T-helper 2 cell treated with Interferon-gamma antibody and Interleukin-4, amounts not matched to agents 5 μg/mL and 100 μg/mL, for 36 hours (primary cell): ENCODE data around the gene HPS3.
A peak's percentile ranks its signal among the peaks of the same experiment; 100 is the strongest.

Source experiments
- DNase-seq: peaks from one replicate; pipeline ENCODE4 v3.0.0; 2021; ENCODE audit warnings: low spot score
- H3K27ac Mint-ChIP-seq: one replicate; pipeline ENCODE4 v1.8.0; 2021; ENCODE audit warnings: mild to moderate bottlenecking, mixed read lengths
- H3K27me3 Mint-ChIP-seq: one replicate; pipeline ENCODE4 v1.8.0; 2021; ENCODE audit warnings: low read depth, mixed read lengths
- H3K36me3 Mint-ChIP-seq: one replicate; pipeline ENCODE4 v1.8.0; 2021; ENCODE audit warnings: low read depth, mixed read lengths
- H3K4me1 Mint-ChIP-seq: one replicate; pipeline ENCODE4 v1.8.0; 2021; ENCODE audit warnings: low read depth, mixed read lengths
- H3K4me3 Mint-ChIP-seq: one replicate; pipeline ENCODE4 v1.8.0; 2022; ENCODE audit warnings: mild to moderate bottlenecking, moderate library complexity, mixed read lengths
- H3K9me3 Mint-ChIP-seq: one replicate; pipeline ENCODE4 v1.8.0; 2021; ENCODE audit warnings: mixed read lengths

Gene HPS3

DNA sequence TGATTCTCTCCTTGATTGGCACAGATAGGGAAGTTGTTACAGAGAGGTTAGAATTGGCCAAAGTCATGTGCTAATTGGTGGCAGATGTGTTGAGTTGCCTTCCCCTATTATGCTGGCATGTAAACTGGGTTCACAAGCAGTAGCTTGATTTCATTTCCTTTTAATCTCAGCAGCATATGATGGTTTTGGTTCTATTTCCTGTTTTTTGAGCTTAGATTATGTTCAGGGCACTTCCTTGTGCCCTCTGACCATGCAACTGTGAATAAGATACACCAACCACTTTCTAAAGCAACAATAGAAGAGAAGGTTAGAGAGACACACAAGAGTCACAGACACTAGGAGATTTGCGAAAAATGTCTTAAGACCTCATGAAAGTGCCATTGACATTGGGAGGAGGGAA is 16.5 kb downstream of the HPS3 start:
- Mint-ChIP-seq H3K27ac (no peak overlapping the region), H3K36me3 (peaks cover 45% of the 10 kb centered on the region), H3K4me1 (no peaks in the 10 kb centered on the region), H3K4me3 (no peak overlapping the region), H3K27me3 (no peaks in the 10 kb centered on the region), H3K9me3 (no peaks in the 10 kb centered on the region)
- no peak for DNase-seq

DNA sequence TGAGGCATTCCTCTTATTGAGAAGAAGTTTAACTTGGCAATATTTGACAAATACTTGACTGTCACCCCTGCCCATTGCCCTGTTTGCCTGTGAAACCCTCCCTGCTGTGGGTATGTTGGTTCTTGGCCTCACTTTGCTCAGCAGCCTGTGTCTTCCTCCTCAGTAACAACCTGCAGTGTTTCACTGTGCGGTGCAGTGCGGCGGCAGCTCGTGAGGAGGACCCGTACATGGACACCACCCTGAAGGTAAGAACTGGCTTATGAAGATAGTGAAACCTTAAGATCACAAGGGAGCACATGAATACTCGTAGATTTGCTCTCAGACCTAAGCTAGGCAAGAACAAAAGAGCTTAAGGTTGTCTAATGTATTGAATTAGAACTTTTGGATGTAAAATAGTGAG is 21.0 kb downstream of the HPS3 start:
- Mint-ChIP-seq H3K4me1 (peaks cover 15% of the 10 kb centered on the region), H3K27ac (no peak overlapping the region), H3K27me3 (no peaks in the 10 kb centered on the region), H3K36me3 (peaks cover 41% of the 10 kb centered on the region), H3K9me3 (no peaks in the 10 kb centered on the region), H3K4me3 (no peak overlapping the region)
- no peak for DNase-seq

DNA sequence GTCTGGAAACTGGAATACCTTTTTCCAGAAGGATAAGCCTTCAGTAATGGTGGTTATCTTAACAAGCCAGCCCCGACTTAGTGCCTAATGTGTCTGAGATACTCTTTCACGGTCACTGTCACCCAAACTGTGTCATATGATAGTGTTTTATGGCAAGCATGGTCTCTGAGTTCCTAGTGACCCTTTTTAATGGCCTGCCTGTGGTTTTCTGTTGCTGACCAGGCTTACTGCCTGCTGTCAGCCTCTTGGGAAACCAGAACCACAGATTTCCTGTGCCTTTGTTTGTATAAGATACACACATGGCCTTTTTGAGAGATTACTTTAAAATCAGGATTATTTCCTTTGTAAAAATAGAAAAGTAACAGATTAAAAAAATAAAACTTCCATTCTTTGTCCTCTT is 22.4 kb downstream of the HPS3 start:
- no peaks in the 10 kb centered on the region for H3K27me3 Mint-ChIP-seq
- H3K4me1 Mint-ChIP-seq: peaks cover 15% of the 10 kb centered on the region
- H3K9me3 Mint-ChIP-seq: no peaks in the 10 kb centered on the region
- peak overlapping the region; percentile 29 for H3K4me3 Mint-ChIP-seq
- DNase-seq: no peak
- peaks cover 48% of the 10 kb centered on the region for H3K36me3 Mint-ChIP-seq
- no peak overlapping the region for H3K27ac Mint-ChIP-seq

DNA sequence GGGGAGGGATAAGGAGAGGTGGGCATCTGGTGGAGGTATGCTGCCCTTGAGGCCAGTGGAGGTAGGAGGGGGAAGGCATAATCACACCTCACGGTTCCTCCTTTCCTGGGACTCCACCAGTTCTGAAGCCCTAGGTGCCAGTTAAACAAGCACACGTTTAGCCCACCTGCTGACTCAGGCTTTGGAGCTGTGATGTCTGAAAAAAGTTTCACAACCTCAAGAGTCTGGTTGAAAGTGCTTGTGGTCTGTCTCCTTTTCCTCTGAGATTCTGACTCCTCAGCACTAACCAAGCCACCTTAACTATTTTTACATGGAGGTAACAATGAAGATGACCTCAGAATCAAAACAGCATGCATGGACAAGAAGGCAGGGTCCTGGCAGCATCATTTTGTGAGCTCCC is 23.0 kb downstream of the HPS3 start:
- Mint-ChIP-seq H3K9me3 (no peaks in the 10 kb centered on the region), H3K4me3 (peak overlapping the region; percentile 29), H3K36me3 (peaks cover 48% of the 10 kb centered on the region), H3K27ac (no peak overlapping the region), H3K27me3 (no peaks in the 10 kb centered on the region), H3K4me1 (peaks cover 15% of the 10 kb centered on the region)
- peak; percentile 18 for DNase-seq

DNA sequence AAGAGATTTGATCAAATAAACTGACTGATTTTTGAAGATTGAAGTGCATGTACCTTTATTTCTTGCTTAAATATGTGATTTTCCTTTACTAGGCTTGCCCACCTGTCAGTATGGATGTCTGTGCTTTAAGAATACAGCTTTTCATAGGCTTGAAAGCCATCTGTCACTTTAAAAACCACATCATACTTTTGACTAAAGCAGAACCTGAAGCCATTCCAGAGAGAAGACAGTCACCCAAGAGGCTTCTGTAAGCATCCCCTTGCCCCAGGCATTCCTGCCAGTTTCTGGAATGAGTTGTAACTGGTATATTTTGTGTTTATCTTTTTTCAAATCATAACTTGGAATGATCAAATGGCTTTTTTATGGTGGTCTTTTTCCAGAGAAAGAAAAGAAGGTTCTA is 24.0 kb downstream of the HPS3 start:
- Mint-ChIP-seq H3K9me3 (no peaks in the 10 kb centered on the region), H3K27me3 (no peaks in the 10 kb centered on the region), H3K4me3 (no peak overlapping the region), H3K36me3 (peaks cover 51% of the 10 kb centered on the region), H3K4me1 (peaks cover 15% of the 10 kb centered on the region), H3K27ac (no peak overlapping the region)
- DNase-seq: no peak

DNA sequence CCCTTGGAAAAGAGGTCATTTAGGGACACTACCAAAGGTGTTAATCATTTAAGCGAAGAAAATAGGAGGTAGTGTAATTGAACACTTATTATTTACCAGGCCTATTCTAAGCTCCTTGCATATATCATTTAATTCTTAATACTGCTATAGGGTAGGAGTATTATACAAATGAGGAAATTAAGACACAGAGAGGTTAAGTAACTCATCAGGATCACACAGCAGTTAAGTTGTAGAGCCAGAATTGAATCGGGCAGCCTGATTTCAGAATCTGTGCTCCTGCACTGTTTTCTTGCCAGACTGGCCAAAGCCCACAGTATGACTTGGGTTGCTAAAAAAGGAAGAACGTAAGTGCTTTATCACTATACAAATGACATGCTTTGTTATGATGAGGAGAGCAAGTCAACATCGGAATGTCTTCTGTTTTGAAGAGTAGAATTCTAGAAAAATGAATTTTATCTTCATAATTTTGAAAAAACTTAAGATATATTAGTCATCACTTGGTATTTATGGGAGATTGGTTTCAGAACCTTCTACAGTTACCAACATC is 31.4 kb downstream of the HPS3 start:
- Mint-ChIP-seq H3K9me3 (no peaks in the 10 kb centered on the region), H3K4me3 (no peak overlapping the region), H3K4me1 (no peaks in the 10 kb centered on the region), H3K27ac (no peak overlapping the region), H3K27me3 (no peaks in the 10 kb centered on the region), H3K36me3 (peaks cover 51% of the 10 kb centered on the region)
- DNase-seq: no peak

DNA sequence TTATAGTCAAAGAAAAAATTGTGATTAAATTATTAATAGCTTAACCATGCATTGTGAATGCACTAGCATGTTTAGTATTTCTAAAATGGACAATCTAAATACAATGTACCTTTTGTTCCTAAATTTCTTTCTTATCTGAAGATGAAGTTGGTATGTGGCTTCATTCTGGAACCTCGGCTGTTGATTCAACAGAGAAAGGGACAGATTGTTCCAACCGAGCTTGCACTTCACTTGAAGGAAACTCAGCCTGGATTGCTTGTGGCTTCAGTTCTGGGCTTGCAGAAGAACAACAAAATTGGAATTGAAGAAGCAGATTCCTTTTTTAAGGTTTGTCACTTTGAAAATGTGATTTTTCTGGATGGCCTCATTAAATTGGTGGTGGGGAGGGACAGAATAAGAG is 32.6 kb downstream of the HPS3 start:
- Mint-ChIP-seq H3K27ac (no peak overlapping the region), H3K9me3 (no peaks in the 10 kb centered on the region), H3K4me1 (peaks cover 1% of the 10 kb centered on the region), H3K36me3 (peaks cover 45% of the 10 kb centered on the region), H3K27me3 (no peaks in the 10 kb centered on the region), H3K4me3 (no peak overlapping the region)
- DNase-seq: no peak

DNA sequence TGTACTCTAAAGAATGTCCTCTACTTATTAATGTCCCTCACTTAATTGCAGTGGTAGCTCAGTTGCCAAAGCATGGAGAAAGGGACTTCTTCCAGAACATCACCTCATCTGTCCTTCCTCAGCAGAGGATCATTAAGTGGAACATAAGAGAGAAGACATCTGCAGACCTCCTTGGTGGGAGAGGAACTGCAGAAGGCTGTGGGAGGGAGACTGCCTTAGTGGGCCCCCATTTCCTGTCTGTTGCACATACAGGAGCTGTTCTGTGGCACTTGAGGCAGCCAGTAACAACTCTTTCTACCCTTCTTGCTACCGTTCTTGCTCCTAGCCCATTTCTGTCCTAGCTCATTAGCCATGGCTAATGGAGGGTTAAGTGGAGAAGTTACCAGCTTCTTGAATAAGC is 33.6 kb downstream of the HPS3 start:
- Mint-ChIP-seq H3K9me3 (no peaks in the 10 kb centered on the region), H3K27ac (no peak overlapping the region)
- no peak for DNase-seq

DNA sequence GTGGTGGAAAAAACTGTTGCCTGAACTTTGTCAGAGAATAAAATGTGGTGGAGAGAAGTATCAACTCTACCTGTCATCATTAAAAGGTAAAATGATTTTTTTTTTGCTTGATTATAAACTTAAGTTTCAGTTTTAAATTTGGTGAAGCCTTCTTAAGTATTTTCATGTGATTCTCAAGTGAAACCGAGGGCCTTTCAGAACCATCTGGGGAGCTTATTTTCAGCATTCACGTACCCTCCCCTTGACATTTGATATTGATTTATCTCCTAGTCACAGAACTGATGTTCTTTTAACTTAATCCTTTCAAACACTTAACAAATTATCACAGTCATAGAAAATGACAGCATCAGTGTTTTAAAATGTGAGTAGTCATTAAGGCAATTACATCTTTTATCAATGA is 38.5 kb downstream of the HPS3 start:
- no peak overlapping the region for H3K4me3 Mint-ChIP-seq
- no peak for DNase-seq
- peaks cover 1% of the 10 kb centered on the region for H3K4me1 Mint-ChIP-seq

More for the DNA sequence above, 33.6 kb downstream of the HPS3 start:
- Mint-ChIP-seq H3K27me3 (no peaks in the 10 kb centered on the region), H3K36me3 (peaks cover 47% of the 10 kb centered on the region), H3K4me1 (peaks cover 1% of the 10 kb centered on the region), H3K4me3 (no peak overlapping the region)

DNA sequence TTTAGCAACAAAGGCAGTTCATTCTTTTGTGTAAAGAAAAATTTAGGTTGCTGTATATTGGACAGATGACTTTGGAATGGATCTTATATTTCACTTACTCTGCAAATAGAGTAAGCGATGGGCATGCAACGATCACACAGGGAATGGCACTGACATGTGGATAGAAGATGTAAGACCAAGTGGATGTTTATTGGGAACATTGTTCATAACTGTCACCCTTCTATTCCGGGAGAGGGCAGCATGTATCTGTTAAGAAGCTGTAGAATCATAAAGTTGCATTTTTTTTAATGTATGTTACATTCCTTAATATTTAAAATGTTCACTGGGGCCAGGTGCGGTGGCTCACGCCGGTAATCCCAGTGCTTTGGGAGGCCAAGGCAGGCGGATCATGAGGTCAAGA is 41.2 kb downstream of the HPS3 start:
- no peak overlapping the region for H3K27ac Mint-ChIP-seq
- H3K36me3 Mint-ChIP-seq: peaks cover 50% of the 10 kb centered on the region
- H3K9me3 Mint-ChIP-seq: no peaks in the 10 kb centered on the region
- DNase-seq: no peak
- H3K27me3 Mint-ChIP-seq: no peaks in the 10 kb centered on the region
- H3K4me3 Mint-ChIP-seq: no peak overlapping the region
- peaks cover 9% of the 10 kb centered on the region for H3K4me1 Mint-ChIP-seq

More for the DNA sequence above, 38.5 kb downstream of the HPS3 start:
- Mint-ChIP-seq H3K27me3 (no peaks in the 10 kb centered on the region), H3K36me3 (peaks cover 48% of the 10 kb centered on the region), H3K9me3 (no peaks in the 10 kb centered on the region), H3K27ac (no peak overlapping the region)

DNA sequence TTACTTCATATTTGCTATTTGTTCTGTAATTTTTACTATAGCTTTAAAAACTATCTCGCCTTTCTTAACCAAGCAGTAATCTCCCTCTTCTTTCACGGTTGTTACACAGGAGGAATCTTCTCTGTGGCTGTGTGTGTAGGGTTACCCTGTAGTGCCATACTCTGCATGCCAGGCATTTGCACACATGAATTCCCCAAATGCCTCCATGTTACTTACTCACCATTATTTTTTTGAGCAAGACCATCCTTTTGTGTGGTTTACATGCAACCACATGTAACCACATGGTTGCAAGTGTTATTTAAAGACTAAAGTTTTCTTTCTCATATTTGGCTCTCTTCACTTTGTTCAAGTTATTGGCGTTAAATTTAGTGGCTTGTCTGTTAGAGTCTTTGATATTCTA is 45.5 kb downstream of the HPS3 start:
- Mint-ChIP-seq H3K27me3 (no peaks in the 10 kb centered on the region), H3K4me1 (peaks cover 8% of the 10 kb centered on the region), H3K4me3 (no peak overlapping the region), H3K9me3 (no peaks in the 10 kb centered on the region), H3K36me3 (peaks cover 37% of the 10 kb centered on the region), H3K27ac (no peak overlapping the region)
- peak; percentile 12 for DNase-seq

DNA sequence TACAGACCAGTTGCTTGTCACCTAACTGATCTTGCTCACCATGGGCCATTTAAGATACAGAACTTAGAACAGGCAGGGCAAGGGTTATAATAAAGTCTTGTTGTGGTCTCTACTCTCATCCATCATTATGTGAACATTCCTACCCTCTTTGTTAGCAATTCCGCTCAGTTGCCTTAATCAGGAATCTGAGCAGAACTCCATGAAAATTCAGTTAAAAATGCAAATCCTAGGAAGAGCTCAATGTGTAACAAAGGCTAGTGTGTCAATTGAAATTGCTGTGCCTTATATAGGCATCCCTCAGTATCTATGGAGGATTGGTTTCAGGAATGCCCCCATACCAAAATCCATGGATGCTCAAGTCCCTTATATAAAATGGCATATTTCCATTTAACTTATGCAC is 47.7 kb downstream of the HPS3 start:
- H3K4me1 Mint-ChIP-seq: peaks cover 8% of the 10 kb centered on the region
- H3K27ac Mint-ChIP-seq: no peak overlapping the region
- H3K9me3 Mint-ChIP-seq: no peaks in the 10 kb centered on the region
- no peaks in the 10 kb centered on the region for H3K27me3 Mint-ChIP-seq
- DNase-seq: no peak
- H3K4me3 Mint-ChIP-seq: no peak overlapping the region
- H3K36me3 Mint-ChIP-seq: peaks cover 27% of the 10 kb centered on the region

DNA sequence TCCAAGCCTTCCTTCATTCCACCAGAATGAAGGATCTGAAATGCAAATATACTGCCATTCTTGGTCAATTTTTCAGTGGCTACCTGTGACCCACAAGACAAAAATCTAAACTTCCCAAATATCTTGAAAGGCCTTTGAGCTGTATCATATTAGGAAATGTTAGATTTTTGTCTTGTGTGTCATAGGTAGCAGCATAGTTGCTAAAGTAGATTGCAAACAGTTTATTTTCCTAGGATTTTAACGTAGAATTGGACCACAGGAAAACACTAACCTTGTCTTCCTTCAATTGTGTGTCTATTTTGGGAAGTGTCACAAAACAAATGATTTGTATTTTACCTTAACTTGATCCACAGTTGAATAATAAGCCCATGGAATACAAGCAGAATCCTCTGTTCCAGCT is 49.8 kb downstream of the HPS3 start:
- Mint-ChIP-seq H3K27ac (no peak overlapping the region), H3K4me1 (peaks cover 6% of the 10 kb centered on the region), H3K36me3 (peaks cover 13% of the 10 kb centered on the region), H3K27me3 (no peaks in the 10 kb centered on the region), H3K4me3 (no peak overlapping the region), H3K9me3 (no peaks in the 10 kb centered on the region)
- DNase-seq: no peak

DNA sequence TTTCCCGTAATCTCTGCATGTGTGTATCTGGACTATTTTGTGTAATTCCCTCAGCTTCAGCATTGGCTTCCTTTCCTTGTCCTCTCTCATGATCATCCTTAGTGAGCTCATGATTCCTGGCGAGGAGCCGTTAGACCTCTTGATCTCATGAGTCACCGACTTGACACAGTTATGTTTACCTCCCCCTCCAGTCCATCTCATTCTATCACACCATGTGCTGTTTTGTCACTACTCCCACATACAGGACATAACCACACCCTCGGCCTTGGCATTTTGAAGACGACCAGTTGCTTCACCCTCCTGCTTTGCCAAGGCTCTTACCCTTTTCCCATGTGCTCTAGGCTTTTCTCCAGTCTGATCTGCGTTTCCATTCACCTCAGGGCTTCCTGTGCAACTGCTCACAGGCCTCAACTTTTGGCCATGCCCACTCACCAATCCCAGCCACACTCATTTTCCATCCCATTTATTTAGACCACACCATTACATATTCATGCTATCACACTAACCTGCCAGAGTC is 50.7 kb downstream of the HPS3 start:
- Mint-ChIP-seq H3K9me3 (no peaks in the 10 kb centered on the region), H3K4me3 (no peak overlapping the region), H3K4me1 (peaks cover under 1% of the 10 kb centered on the region), H3K36me3 (peaks cover 8% of the 10 kb centered on the region), H3K27me3 (no peaks in the 10 kb centered on the region), H3K27ac (no peak overlapping the region)
- no peak for DNase-seq

DNA sequence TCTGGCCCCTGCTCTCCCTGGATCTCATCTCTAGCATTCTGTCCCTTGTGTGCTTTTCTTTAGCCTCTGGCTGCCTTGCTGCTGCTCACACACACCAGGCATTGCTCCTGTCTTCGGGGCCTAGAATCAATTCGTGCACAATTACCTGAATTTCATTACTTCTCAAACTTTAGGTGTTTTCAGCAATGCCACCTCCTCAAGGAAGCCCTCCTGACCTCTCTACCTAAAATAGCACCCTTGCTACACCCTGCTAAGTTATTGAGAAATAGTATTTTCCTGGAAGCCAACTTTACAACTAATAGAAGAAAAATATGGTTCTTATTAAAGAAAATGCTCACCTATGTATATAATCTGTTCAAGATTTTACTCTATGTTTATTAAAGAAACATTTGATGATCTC is 51.7 kb downstream of the HPS3 start:
- Mint-ChIP-seq H3K4me1 (no peaks in the 10 kb centered on the region), H3K27me3 (no peaks in the 10 kb centered on the region), H3K36me3 (peaks cover 4% of the 10 kb centered on the region), H3K9me3 (no peaks in the 10 kb centered on the region), H3K4me3 (no peak overlapping the region), H3K27ac (no peak overlapping the region)
- no peak for DNase-seq
